HG02981 (cell line): Measurements from ENCODE around the gene NKIRAS2.
"Not testable (repeated sequence)": the region's sequence is repeated elsewhere in the genome, so short reads cannot be mapped to it uniquely, and the experiment has no call there.

ENCODE experiments used
- ATAC-seq: cut with Tn5 transposase; IDR thresholded peaks from one replicate; pipeline ENCODE4 v1.9.1; 2021; ENCODE audit warnings: mild to moderate bottlenecking, moderate library complexity; ENCODE audit not compliant: unreplicated experiment

NKIRAS2 gene

DNA sequence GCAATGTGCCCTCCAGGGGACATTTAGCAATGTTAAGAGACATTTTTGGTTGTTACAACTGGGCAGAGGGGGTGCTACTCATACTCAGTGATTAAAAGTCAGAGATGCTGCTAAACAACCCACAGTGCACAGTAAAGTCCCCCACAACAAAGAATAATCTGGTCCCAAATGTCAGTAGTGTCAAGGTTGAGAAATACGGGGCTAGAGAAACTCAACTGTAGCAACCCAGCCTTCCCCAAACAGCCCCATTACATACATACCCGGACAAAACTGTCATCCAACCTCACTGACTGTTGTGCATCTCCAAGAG lies 23.1 kb upstream of the NKIRAS2 start:
- no peak for ATAC-seq

DNA sequence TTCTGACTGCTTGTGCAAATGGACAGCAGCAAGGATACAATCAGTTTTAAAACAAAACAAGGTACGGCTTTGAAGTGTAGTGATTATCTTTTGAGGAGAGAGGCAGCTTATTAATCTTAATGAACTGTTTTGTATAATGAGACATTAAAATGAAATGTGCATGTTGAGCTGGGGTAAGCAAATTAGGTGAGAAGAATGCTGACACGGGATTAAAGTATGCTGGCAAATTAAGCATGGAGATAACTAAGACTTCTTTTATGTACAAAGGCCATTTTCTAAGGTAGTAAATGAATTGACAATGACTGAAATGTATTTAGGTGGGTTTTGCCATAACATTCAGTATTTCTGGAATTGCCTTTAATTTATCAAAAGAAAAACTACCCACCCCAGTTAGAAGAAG lies 21.4 kb upstream of the NKIRAS2 start:
- no peak for ATAC-seq

DNA sequence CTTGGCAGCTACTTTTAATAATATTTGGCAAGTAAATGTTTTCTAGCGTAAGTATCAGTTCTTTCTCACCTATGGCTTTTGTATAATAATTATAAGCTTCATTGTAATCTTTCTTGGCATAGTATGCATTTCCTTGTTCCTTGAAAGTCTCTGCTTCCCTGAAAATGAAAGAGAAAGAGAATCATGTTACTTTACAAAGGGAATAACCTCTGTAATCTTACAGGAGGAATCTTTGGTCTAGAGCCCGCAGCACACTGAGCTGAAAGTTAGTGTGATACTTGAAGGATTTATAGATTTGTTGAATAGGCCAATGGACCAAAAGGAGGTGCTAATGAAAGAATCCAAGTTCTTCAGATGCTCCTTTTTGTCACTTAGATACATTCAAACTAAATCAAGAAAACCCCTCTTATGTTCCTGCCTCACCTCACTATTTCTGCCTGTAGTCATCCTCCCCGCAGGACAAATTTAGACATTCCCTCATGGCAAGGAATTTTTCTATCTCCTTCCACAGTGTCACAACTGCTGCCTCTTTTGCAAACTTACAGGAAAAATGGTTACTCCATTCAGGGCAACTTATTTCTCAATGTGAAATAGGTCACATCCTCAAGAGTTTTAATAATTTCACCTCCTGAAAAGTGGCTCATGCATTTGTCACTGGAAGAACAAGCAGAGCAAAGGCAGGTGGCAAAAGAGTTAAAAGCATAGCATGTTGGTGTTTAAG lies 19.3 kb upstream of the NKIRAS2 start:
- no peak for ATAC-seq

DNA sequence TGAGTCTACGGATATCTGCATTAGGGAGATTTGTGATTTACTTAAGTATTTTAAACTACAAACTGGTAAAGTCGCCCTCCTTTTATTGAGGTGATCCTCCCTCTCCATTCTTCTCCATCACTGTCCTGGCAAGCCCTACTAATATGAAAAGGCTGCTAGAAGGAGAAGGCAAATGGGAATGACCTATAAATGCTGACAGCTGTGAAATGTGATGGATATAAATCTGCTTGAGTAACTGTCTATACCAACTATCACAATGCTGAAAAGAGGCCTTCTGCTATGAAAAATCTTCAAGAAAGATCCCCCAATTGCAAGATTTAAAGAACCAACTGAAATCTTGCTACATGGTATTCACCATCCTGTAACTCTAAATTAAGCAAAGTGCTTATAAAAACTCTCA lies 18.2 kb upstream of the NKIRAS2 start:
- no peak for ATAC-seq

DNA sequence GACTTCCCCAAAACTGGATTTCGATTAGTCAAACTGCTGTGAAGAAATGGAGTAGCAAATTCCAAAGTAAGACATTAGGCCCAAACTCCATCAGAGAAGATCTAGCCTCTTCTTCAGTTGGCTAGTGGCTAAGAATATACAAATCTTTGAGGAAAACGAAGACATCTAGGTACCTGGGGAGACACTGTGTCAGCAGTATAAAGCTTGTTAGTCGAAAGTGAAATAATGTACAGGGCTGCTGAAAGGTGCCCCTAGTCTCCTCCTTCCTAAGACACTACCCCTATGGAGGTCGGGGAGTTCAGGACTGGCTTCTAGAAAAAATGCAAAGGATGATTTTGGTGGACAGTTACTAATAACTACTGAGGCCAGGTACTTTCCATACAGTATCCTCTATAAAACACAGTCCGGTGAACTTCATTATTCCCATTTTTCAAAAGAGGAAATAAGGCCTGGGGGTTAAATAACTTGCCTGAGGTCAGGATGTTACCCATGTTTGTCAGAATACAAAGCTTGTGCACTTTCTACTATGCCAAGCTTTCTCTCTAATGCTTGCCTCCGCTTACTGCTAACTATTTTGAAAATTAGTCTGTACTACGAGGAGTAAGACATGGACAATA lies 17.6 kb upstream of the NKIRAS2 start:
- no peak for ATAC-seq

DNA sequence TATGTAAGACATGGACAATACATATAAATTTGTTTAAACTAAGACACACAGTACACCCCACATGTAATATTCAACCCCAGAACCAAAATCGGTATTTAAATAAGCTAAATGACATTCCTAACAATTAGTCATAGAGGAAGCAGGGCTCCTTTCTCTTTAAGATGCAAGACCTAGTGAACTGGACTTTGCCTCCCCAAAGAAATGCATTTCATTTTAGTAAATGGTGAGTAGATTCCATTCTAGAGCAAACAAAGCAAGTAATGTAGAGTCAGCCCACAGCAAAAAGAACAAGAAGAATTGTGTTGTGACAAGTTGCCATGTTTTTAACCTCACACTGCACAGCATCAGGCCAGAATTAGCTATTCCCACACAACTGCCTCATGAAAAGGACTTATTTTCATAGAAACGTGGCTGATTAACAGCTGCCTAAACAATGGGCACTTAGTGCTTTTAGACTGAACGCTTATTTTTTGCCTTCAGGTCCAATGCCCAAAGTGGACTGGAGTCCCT lies 17.0 kb upstream of the NKIRAS2 start:
- ATAC-seq = no peak

DNA sequence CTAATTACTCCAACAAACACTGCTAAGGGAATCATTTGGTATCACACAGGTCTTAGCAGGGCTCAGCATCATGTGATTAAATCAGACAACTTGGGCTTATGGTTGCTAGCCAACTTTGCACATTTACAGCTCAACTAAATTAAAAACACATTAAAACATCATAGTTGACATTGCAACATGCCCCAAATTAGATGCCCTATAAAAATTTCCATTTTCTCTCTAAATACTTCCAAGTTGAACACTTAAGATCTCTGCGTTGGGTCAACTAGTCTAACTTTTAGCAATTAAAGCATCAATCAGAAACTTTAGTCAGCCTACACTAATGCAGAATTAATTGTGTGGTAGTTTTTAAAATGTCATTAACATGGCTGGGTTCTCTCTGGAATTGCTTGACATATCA lies 14.7 kb upstream of the NKIRAS2 start:
- ATAC-seq = no peak

DNA sequence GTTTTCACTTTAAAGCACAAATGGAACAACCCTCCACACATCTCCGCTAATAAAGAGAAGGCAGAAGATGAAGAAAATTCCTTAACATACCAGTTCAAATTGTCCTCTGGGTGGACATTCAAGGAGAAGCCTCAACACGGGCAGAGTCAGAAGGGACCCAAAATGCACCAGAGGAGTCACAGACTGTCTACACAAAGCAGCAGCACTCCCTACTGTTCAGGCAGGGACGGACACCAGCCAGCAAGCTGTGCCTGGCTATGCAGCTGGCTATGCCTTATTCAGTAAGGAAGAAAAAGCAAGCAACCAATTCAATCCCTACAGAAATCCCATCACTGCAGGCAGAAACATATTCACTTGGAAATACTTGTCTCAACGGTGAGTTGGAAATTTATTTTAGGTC lies 10.7 kb upstream of the NKIRAS2 start:
- no peak for ATAC-seq

- ATAC-seq = not testable (repeated sequence)
Measured at GRCh38 chr17:42010266-42010680, 9.6 kb upstream of the NKIRAS2 start.

DNA sequence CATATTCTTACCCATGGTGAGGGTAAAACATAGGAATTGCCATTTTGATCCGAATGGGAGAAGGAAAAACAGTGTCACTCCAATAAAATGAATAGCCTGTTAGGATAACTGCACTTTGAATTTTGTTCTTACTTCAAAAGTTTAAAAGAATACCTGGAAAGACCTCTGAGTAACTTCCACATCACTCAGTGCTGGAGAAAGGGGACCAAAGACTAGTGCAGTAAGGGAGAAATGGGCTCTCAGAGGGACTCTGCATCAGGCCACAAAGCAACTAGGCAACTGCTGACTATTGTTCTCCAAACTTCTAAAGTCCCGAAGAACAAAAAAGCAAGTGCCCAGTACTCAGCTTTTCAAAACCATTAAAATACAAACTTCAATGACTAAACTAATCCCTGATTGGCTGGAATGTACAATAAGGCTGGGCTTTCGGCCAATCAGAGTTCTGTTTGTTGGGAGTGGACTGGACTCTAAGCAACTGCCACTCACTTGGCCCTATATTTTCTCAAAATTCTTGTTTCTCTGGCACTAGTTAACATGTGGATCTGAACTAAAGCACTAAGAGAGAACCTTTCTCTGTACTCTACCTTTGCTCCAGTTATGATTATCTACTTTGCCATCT lies 8.9 kb upstream of the NKIRAS2 start:
- no peak for ATAC-seq

GRCh38 chr17:42012363-42012762 lies 7.5 kb upstream of the NKIRAS2 start:
- not testable (repeated sequence) for ATAC-seq

DNA sequence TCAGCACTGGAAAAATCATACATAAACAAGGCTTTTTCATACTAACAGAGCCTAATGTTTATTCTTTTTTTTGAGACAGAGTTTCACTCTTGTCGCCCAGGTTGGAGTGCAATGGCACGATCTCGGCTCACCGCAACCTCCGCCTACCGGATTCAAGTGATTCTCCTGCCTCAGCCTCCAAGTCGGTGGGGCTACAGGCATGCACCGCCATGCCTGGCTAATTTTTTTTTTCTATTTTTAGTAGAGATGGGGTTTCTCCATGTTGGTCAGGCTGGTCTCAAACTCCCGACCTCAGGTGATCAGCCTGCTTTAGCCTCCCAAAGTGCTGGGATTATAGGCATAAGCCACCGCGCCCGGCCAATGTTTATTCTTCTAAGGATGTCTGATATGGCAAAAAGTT lies 6.2 kb upstream of the NKIRAS2 start:
- ATAC-seq = not testable (repeated sequence)

- no peak for ATAC-seq
Measured at GRCh38 chr17:42016411-42016831, 3.5 kb upstream of the NKIRAS2 start.

- ATAC-seq = peak; percentile 80
Measured at GRCh38 chr17:42016941-42017865, 2.7 kb upstream of the NKIRAS2 start, which contains the start of gene DNAJC7. DNAJC7 (minus strand) TSS chr17:42017439; CDS start chr17:42017416, 23 bp downstream.

DNA sequence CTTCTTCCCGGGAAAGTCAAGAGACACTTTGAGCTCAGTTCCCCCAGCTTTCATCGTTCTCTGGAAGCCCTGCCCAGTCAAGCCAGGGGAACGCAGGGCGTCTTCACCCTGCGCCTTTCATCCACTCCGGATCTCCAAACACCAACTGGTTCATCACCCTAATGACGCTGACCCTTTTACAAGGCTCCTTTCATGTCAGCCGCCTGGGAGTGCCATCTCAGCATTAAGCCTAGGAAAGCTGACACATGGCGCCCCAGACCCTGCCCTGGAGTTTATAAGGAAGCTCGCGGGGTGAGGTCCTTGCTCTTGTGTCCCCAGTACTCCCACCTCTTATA lies 2.1 kb upstream of the NKIRAS2 start:
- no peak for ATAC-seq

DNA sequence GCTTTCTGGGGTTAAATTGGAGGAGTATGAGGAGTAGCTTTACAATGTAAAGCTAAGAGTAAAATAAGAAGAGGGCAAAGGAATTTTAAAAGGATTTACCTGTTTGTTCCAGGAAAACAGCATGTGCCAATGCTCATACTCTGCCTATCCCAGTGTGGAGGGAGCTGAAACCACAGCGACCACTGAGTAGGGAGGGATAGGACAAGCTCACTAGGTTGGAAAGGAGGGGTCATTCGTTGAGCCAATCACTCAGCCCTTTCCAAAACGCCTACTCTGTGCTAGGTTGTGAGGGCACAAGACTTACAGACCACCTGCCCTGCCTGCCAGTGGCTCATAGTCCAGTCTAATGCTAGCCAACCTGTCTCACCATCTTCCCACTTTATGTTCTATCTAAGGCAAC lies 1.6 kb upstream of the NKIRAS2 start:
- ATAC-seq = no peak

DNA sequence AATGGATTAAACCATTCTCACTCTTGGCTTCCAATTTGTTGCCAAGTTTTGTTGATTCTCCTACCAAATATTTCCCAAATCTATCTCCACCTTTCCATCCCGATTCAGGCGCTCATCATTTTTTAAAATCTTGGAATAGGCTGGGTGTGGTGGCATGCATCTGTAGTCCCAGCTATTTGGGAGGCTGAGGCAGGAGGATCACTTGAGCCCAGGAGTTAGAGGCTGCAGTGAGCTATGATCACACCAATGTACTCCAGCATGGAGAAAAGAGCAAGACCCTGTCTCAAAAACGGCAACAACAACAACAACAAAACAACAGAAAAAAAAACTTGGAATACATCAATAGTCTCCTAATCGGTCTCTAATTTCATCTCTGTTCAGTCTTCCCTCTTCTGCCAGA lies 902 bp upstream of the NKIRAS2 start:
- ATAC-seq = no peak

DNA sequence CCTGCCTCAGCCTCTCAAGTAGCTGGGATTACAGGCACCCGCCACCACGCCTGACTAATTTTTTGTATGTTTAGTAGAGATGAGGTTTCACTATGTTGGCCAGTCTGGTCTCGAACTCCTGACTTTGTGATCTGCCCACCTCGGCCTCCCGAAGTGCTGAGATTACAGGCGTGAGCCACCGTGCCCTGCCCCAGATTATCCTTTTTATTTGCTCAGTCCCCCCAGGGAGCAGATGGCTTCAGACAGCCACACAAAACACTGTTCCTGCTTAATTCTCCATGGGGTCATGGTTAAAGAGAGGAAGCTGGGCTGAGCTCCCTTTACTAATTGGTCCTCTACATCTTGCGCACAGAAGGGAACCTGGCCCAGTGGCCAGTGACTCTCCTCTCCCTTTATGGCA lies 955 bp downstream of the NKIRAS2 start:
- ATAC-seq = not testable (repeated sequence)

GRCh38 chr17:42023524-42024349 lies 3.8 kb downstream of the NKIRAS2 start:
- ATAC-seq = no peak

- no peak for ATAC-seq
Measured at GRCh38 chr17:42025191-42025579, 5.3 kb downstream of the NKIRAS2 start.
